ENCODE data around the gene BMAL2.

BMAL2 gene, protein sequence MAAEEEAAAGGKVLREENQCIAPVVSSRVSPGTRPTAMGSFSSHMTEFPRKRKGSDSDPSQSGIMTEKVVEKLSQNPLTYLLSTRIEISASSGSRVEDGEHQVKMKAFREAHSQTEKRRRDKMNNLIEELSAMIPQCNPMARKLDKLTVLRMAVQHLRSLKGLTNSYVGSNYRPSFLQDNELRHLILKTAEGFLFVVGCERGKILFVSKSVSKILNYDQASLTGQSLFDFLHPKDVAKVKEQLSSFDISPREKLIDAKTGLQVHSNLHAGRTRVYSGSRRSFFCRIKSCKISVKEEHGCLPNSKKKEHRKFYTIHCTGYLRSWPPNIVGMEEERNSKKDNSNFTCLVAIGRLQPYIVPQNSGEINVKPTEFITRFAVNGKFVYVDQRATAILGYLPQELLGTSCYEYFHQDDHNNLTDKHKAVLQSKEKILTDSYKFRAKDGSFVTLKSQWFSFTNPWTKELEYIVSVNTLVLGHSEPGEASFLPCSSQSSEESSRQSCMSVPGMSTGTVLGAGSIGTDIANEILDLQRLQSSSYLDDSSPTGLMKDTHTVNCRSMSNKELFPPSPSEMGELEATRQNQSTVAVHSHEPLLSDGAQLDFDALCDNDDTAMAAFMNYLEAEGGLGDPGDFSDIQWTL

DNA sequence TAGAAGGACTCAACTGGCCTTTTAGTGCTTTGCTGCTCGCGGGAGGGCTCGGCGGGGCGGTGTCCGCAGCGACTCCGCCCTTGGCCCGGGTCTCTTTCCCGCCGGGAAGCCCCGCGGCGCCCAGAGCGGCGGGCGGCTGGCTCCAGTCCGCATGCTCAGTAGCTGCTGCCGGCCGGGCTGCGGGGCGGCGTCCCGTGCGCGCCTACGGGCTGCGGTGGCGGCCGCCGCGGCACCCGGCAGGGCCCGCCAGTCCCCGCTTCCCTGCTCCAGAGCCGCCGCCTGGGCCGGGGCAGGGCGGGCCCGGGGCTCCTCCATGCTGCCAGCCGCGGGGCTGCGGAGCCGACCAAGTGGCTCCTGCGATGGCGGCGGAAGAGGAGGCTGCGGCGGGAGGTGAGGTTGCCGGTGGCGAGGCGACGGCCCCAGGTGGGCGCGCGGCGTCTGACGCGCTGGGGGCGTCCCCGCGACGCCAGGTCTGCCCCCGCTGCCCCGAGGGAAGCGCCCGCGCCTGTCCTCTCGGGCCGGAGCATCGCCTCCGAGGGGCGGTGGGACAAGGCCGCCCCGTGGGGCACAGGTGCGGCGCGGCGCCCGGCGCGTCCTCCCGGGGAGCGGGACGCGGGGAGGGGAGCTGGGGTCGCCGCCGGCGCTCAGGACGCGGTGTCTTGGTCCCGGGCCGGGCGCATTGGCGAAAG is at the start of gene BMAL2:
BMAL2 (plus strand) TSS at position 123 of the 689 bp plus-strand sequence; CDS start at position 360, 237 bp downstream.
- H3K27ac ChIP-seq, result peak within 1 kb of the TSS; percentile 97
- DNase-seq (ENCODE audit: low read depth, low spot score), result no peak

- no peak overlapping the region for H3K27ac ChIP-seq
- no peak for DNase-seq (ENCODE audit: low read depth, low spot score)
Observed at GRCh38 chr12:27284021-27284420, 48.6 kb upstream of the BMAL2 start.

DNA sequence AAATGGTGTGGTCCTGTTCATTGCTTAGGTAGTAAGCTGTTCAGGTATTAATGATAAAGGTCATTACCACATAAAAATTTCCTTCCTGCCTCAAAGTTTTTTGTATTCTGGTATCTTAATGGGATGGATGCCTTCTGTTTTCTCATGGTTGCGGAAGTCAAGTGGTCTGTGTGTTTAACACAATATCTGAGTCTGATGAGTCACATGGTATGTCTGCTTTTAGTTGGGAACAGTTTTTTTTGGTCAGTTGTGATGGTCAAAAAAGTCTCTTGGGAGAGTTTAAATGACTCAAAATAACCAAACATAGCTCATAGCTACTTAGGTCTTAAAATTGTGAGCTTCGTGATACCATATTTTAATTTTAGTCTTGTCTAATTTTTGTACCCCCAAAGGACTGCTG is 47.9 kb upstream of the BMAL2 start:
- no peak for DNase-seq (ENCODE audit: low read depth, low spot score)
- H3K27ac ChIP-seq, result no peak overlapping the region

DNA sequence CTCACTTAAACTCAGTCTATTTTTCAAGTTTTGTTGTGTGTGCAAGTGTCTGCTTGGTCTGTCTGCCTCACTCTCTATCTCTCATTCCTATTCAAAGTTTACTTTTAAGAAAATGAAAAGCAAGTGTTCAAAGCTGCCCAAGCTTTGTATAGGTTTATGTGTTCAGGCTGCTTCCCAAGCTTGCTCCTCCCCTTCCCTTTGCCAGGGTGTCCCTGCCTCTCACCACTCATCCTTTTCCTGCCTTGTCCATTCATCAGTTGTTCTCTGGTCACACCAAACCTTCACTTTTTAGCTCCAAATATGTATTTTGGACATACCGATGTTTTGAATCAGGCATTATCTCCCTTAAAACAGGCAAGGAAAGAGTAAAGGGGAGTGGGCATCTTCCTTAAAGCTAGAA is 47.2 kb upstream of the BMAL2 start:
- no peak for DNase-seq (ENCODE audit: low read depth, low spot score)
- no peak overlapping the region for H3K27ac ChIP-seq

GRCh38 chr12:27289414-27289813 is 43.2 kb upstream of the BMAL2 start:
- H3K27ac ChIP-seq, result no peak overlapping the region
- DNase-seq (ENCODE audit: low read depth, low spot score), result no peak

- no peak for DNase-seq (ENCODE audit: low read depth, low spot score)
- no peak overlapping the region for H3K27ac ChIP-seq
Observed at GRCh38 chr12:27290501-27291168, 42.0 kb upstream of the BMAL2 start.

DNA sequence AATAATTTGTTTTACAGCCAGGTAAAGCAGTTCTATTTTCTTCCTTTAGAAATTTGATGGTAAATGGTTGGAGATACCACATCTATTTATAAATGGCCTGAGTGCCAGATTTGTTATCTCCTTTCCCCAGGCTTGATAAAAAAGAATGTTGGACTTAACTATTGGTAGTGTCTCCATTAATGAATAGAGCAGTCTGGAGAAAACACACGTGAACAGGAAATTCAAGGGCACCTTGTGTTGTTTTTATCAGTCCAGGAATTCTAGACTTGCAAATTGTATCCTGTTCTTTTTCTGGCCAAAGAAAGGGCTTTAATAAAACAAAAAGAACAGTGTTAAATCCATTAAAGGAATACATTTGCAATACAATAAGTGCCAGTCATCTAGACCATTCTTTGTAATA is 40.8 kb upstream of the BMAL2 start:
- DNase-seq (ENCODE audit: low read depth, low spot score), result no peak
- H3K27ac ChIP-seq, result no peak overlapping the region

GRCh38 chr12:27292718-27293117 is 39.9 kb upstream of the BMAL2 start:
- no peak overlapping the region for H3K27ac ChIP-seq
- DNase-seq (ENCODE audit: low read depth, low spot score), result no peak

- DNase-seq (ENCODE audit: low read depth, low spot score), result no peak
- no peak overlapping the region for H3K27ac ChIP-seq
Observed at GRCh38 chr12:27293463-27293862, 39.2 kb upstream of the BMAL2 start.

DNA sequence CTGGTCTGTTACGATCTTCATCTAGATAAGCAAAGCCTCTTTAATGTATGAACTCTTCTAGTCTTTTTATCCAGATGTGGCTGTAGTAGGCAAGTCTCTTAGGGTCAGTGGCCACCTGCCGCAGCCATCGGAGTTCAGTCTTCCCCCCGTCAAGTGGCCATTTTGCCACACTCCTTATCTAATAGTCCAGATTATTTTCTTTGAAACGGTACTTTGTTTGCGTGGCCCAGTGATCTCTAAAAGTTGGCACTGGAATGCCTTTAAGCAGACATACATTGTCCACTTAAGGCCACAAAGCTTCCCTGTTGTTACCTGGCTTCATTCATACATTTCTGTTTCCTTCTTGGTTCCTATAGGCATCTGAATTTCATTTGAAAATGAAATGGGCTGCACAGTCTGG is 36.0 kb upstream of the BMAL2 start:
- DNase-seq (ENCODE audit: low read depth, low spot score), result no peak
- no peak overlapping the region for H3K27ac ChIP-seq

GRCh38 chr12:27297566-27297965 is 35.1 kb upstream of the BMAL2 start:
- DNase-seq (ENCODE audit: low read depth, low spot score), result no peak
- H3K27ac ChIP-seq, result no peak overlapping the region

DNA sequence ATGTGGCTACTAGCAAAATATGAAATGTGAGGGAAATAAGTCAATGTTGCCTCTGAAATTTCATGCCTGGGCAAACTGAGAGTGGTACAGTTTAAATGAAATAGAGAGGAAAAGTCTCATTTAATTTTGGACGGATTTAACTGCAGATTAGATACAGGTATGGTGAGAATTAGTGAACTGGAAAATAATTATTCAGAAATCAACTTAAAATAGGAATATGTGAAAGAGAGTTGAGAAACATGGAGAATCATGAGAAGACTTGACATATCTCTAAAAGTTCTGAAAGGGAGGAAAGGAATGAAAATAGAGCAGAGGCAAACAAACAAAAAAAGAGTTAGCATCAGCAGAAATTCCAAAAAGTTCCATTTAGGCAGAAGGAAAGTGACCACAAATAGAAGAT is 33.5 kb upstream of the BMAL2 start:
- no peak for DNase-seq (ENCODE audit: low read depth, low spot score)
- no peak overlapping the region for H3K27ac ChIP-seq

GRCh38 chr12:27300226-27300625 is 32.4 kb upstream of the BMAL2 start:
- no peak overlapping the region for H3K27ac ChIP-seq
- no peak for DNase-seq (ENCODE audit: low read depth, low spot score)

DNA sequence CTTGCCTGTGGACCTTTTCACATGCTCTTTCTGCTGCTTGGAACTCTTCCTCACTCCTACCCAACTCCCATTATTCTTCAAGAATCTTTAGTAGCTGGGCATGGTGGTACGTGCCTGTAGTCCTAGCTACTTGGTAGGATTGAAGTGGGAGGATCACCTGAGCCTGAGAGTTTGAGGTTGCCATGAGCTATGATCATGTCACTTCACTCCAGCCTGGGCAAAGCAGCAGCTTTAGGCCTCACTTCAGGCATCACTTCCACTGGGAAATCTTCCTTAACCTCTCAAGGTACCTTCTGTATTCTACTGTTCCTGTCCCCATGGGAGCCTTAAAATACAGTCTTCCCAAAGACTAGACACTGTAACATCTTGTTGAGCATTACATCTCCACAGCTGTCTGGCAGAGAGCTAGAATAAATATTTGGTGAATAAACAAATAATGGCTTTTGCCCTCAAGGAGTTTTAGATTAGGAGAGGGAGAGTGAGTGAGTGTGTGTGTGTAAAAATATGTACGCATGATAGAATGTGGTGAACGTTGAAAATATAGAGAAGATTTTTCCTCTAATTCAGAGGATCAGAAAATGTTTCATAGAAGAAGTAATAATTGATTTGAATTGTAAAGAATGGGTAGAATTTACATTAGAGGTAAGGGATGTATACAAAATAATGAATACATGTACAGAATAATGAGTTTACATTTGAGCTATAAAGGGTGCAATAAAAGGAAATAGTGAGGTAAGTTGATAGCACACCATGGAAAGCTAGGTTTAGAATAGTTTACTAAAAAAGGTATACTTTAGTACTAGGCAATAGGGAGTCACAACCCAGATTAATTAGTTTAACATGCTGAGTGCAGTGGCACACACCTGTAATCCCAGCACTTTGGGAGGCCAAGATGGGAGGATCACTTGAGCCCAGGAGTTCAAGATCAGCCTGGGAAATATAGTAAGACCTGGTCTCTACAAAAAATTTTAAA is 29.2 kb upstream of the BMAL2 start:
- H3K27ac ChIP-seq, result no peak overlapping the region

DNA sequence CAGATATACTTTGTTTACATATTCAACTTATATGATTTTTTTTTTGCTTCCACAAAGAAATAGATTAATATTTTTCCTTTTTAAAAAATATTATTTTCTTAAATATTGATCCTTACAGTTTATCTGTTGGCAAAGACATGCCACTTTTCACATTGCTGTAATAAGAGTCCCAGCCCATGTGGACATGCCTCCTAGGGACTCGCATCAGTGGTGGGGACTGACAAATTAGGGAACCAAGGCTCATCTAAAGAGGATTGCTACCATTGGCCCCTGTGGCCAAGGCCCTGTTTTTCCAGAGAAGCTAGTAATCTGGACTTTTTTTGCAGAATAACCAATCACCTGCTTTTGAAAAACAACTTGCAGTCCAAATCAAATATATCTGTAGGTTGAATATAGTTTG is 27.8 kb upstream of the BMAL2 start:
- no peak overlapping the region for H3K27ac ChIP-seq
- no peak for DNase-seq (ENCODE audit: low read depth, low spot score)

More for the DNA sequence above, 29.2 kb upstream of the BMAL2 start:
- DNase-seq (ENCODE audit: low read depth, low spot score), result no peak

DNA sequence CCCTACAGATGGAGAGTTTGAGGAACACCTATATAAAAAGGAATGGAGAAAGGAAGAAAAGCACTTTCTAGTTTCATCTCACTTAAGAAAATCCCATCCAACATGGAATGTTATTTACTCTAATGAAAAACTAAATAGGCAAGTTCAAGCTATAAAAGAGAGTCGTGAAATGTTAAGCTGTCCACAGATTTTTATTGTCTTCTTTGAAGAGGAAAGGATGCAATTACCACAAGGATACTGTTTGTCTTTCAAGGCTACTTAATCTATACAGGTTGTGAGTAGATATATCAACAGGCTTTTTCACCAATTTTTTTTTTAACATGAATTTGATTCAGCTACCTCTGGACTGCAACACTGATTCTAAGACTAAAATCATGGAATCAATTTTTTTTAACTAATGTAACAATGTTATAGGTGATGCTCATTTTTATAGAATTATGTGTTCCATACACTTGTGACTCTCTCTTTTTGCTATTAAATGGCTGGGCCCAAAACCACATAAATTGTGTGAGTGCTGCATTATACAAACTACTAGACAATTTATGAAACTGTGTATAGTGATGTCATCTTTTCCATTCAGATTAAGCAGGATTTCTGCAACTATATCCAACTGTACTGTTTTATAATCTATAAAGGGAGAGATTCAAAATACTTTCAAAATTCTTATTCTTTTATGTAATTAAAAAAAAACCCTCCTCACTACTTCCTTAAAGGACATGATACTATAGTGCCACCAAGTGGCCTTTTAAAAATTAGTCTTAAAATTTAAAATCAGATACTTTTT is 26.8 kb upstream of the BMAL2 start:
- H3K27ac ChIP-seq, result no peak overlapping the region
- DNase-seq (ENCODE audit: low read depth, low spot score), result no peak

DNA sequence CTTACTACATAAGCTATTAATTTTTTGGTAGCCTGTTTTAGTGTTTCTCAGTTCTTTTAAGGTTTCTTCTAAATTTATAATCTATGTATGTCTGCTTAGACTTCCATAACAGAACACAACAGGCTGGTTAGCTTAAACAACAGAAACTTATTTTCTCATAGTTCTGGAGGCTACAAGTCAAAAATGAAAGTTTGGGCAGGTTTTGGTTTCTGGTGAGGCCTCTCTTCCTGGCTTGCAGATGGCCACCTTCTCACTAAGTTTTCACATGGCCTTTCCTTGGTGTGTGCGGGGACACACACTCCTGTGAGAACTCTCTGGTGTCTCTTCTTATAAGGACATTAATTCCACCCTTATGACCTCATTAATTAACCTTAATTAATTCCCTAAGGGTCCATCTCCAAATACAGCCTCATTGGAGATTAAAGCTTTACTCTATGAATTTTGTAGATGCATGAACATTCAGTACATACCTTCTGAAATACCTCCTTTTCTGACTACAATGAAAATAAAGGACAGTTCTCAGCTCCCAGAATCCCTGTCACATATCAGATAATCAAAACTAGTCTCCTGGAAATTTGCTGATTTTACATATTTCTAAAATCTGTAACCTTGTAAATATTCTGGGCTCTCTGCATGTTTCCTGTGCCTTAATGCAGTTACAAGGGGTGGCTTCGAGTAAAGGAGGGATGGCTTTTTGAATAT is 23.2 kb upstream of the BMAL2 start:
- no peak for DNase-seq (ENCODE audit: low read depth, low spot score)
- H3K27ac ChIP-seq, result no peak overlapping the region

GRCh38 chr12:27309995-27310315 is 22.7 kb upstream of the BMAL2 start:
- no peak overlapping the region for H3K27ac ChIP-seq
- no peak for DNase-seq (ENCODE audit: low read depth, low spot score)

Measured in epithelial cell of prostate (primary cell).